GM10266 (cell line): ENCODE results near the gene PRRT2.

Experiments
- DNase-seq: peaks from one replicate; pipeline ENCODE4 v3.0.0; 2012; ENCODE audit errors: extremely low spot score
- CTCF ChIP-seq: IDR thresholded peaks from 2 replicates; pipeline ENCODE4 v1.5.1; 2012; ENCODE audit warnings: mild to moderate bottlenecking, low read depth; ENCODE audit not compliant: control insufficient read depth, insufficient read depth; ENCODE audit errors: missing control alignments

PRRT2 gene

GRCh38 chr16:29811170-29811895 is 660 bp upstream of the PRRT2 start:
- peak; percentile 94 for DNase-seq
- TF ChIP-seq CTCF = no peak

DNA sequence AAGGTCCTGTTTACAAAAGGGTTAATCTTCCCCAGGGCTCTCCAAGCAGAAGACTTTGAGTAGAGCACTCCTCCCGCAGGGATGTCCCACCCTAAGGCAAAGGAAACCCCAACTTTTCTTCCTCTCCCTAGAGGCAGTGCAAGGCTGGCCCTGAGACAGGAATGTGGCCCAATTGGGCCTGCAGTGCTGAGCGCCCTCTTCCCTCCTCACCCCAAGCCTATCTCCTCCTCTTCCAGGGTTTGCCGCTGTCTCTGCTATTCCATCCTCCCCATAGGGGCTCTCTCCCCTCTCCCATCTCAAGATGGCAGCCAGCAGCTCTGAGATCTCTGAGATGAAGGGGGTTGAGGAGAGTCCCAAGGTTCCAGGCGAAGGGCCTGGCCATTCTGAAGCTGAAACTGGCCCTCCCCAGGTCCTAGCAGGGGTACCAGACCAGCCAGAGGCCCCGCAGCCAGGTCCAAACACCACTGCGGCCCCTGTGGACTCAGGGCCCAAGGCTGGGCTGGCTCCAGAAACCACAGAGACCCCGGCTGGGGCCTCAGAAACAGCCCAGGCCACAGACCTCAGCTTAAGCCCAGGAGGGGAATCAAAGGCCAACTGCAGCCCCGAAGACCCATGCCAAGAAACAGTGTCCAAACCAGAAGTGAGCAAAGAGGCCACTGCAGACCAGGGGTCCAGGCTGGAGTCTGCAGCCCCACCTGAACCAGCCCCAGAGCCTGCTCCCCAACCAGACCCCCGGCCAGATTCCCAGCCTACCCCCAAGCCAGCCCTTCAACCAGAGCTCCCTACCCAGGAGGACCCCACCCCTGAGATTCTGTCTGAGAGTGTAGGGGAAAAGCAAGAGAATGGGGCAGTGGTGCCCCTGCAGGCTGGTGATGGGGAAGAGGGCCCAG is 1.0 kb downstream of the PRRT2 start:
- no peak for TF ChIP-seq CTCF

DNA sequence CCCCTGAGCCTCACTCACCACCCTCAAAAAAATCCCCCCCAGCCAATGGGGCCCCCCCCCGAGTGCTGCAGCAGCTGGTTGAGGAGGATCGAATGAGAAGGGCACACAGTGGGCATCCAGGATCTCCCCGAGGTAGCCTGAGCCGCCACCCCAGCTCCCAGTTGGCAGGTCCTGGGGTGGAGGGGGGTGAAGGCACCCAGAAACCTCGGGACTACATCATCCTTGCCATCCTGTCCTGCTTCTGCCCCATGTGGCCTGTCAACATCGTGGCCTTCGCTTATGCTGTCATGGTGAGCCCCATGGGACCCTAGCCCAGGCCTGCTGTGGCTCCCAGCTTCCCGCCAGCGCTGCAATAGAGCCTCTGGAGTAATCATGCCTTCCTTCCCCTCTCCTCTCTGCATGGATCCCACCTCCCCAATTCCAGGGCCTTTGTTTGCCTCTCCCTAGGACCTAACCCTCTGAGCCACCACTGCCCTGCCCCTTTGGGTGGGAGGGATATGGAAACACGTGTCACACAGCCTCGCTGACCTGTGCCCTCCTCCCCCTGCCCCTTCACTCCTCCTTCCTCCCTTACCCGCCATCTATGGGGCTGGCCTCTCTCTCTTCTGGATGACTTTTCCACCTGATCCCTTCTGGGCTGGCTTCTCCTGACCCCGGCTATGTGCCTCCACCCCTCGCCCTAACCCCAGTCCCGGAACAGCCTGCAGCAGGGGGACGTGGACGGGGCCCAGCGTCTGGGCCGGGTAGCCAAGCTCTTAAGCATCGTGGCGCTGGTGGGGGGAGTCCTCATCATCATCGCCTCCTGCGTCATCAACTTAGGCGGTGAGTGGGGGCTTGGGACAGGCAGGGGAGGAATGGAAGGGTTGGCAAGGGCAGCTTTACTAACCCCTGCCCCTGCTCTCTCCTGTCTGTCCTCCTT is 1.9 kb downstream of the PRRT2 start:
- no peak for TF ChIP-seq CTCF

More for the DNA sequence above, 1.0 kb downstream of the PRRT2 start:
- DNase-seq = no peak

GRCh38 chr16:29814592-29814991 is 2.6 kb downstream of the PRRT2 start:
- no peak for DNase-seq
- no peak for TF ChIP-seq CTCF

More for the DNA sequence above, 1.9 kb downstream of the PRRT2 start:
- DNase-seq = no peak

- no peak for DNase-seq
- TF ChIP-seq CTCF = no peak
Measured at GRCh38 chr16:29815032-29815721, 3.2 kb downstream of the PRRT2 start.

- peak; percentile 93 for DNase-seq
- peak; percentile 87 for TF ChIP-seq CTCF
Measured at GRCh38 chr16:29815793-29816693, 4.0 kb downstream of the PRRT2 start, which contains the start of gene PAGR1. PAGR1 (plus strand) TSS chr16:29816152; CDS start chr16:29816526, 374 bp downstream.
